Measurements from ENCODE around the gene SYVN1. TPM values are rescaled to one million over a fixed set of nuclear protein-coding genes. Genes with fewer than 3 reads are reported as not detected.
A peak's percentile ranks its signal among the peaks of the same experiment; 100 is the strongest.
"Not testable (repeated sequence)": the region's sequence is repeated elsewhere in the genome, so short reads cannot be mapped to it uniquely, and the experiment has no call there.

SYVN1 gene
- total RNA-seq, 1 donor from 2014 or later = 19.8 TPM

GRCh38 chr11:65119670-65119995 lies 14.7 kb downstream of the SYVN1 start:
- H3K9me3 ChIP-seq (ENCODE audit: control insufficient read depth in 3 of 3, low read length in 3 of 3) = no peaks in the 10 kb centered on the region
- H3K9ac ChIP-seq (ENCODE audit: low read depth in 1 of 3, low read length in 3 of 3) = no peak overlapping the region
- H3K4me3 ChIP-seq (ENCODE audit: low read length in 3 of 3) = no peak overlapping the region
- no peaks in the 10 kb centered on the region for H3K27me3 ChIP-seq (ENCODE audit: control insufficient read depth in 3 of 3, insufficient read depth in 3 of 3, low read length in 3 of 3)
- H3K4me1 ChIP-seq (ENCODE audit: control insufficient read depth in 3 of 3, insufficient read depth in 3 of 3, low read length in 3 of 3) = peaks cover 33 to 60% (median 42%) of the 10 kb centered on the region in 3 donors
- peaks cover 32 to 38% (median 33%) of the 10 kb centered on the region in 3 donors for H3K36me3 ChIP-seq (ENCODE audit: control insufficient read depth in 3 of 3, insufficient read depth in 3 of 3, low read length in 3 of 3)
- no peak overlapping the region for H3K27ac ChIP-seq (ENCODE audit: low read depth, low read length)

GRCh38 chr11:65118891-65119669 lies 15.2 kb downstream of the SYVN1 start:
- H3K4me1 ChIP-seq (ENCODE audit: control insufficient read depth in 3 of 3, insufficient read depth in 3 of 3, low read length in 3 of 3) = peaks cover 33 to 65% (median 44%) of the 10 kb centered on the region in 3 donors
- H3K27ac ChIP-seq (ENCODE audit: low read depth, low read length); H3K4me3 ChIP-seq (ENCODE audit: low read length in 3 of 3); H3K9me3 ChIP-seq (ENCODE audit: control insufficient read depth in 3 of 3, low read length in 3 of 3); H3K27me3 ChIP-seq (ENCODE audit: control insufficient read depth in 3 of 3, insufficient read depth in 3 of 3, low read length in 3 of 3): not testable (repeated sequence)
- peaks cover 30 to 35% (median 32%) of the 10 kb centered on the region in 3 donors for H3K36me3 ChIP-seq (ENCODE audit: control insufficient read depth in 3 of 3, insufficient read depth in 3 of 3, low read length in 3 of 3)
- H3K9ac ChIP-seq (ENCODE audit: low read depth in 1 of 3, low read length in 3 of 3) = peak overlapping the region in 1 of 3 donors; percentile 25

DNA sequence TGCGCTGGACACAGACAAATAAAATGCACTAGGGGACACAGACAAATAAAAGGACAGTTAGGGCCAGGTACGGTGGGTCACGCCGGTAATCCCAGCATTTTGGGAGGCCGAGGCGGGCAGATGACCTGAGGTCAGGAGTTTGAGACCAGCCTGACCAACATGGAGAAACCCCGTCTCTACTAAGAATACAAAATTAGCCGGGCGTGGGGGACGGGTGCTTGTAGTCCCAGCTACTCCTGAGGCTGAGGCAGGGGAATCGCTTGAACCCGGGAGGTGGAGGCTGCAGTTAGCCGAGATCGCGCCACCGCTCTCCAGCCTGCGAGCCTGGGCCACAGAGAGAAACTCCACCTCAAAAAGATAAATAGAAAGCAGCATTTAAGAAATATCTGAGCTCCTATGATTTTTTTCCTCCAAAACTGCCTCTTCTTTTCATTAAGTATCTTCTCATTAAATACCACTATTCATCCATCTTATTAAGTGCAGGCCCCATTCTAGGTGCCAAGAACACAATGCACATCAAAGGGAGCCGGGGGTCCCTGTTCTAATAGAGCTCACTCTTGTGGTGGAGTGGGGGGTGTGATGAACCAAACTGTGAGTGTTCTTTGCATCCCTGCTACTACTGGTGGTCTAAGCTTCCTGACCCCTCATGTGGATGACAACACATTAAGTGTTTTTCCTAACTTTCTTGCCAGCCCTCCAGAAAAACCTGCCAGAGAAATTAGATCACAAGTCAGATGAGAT lies 16.1 kb downstream of the SYVN1 start:
- Histone ChIP-seq H3K27me3 (ENCODE audit: control insufficient read depth in 3 of 3, insufficient read depth in 3 of 3, low read length in 3 of 3) (no peaks in the 10 kb centered on the region), H3K4me3 (ENCODE audit: low read length in 3 of 3) (peak overlapping the region in 1 of 3 donors; percentile 9), H3K36me3 (ENCODE audit: control insufficient read depth in 3 of 3, insufficient read depth in 3 of 3, low read length in 3 of 3) (peaks cover 30 to 35% (median 32%) of the 10 kb centered on the region in 3 donors), H3K9me3 (ENCODE audit: control insufficient read depth in 3 of 3, low read length in 3 of 3) (no peaks in the 10 kb centered on the region), H3K27ac (ENCODE audit: low read depth, low read length) (peak overlapping the region; percentile 52), H3K4me1 (ENCODE audit: control insufficient read depth in 3 of 3, insufficient read depth in 3 of 3, low read length in 3 of 3) (peaks cover 33 to 69% (median 50%) of the 10 kb centered on the region in 3 donors), H3K9ac (ENCODE audit: low read depth in 1 of 3, low read length in 3 of 3) (peak overlapping the region in 1 of 3 donors; percentile 50)

- Histone ChIP-seq H3K27me3 (ENCODE audit: control insufficient read depth in 3 of 3, insufficient read depth in 3 of 3, low read length in 3 of 3) (no peaks in the 10 kb centered on the region), H3K9me3 (ENCODE audit: control insufficient read depth in 3 of 3, low read length in 3 of 3) (no peaks in the 10 kb centered on the region), H3K9ac (ENCODE audit: low read depth in 1 of 3, low read length in 3 of 3) (peak within 1 kb of the TSS; percentile 88 to 94 (median 94)), H3K36me3 (ENCODE audit: control insufficient read depth in 3 of 3, insufficient read depth in 3 of 3, low read length in 3 of 3) (peaks cover 30 to 35% (median 32%) of the 10 kb centered on the region in 3 donors), H3K4me3 (ENCODE audit: low read length in 3 of 3) (peak within 1 kb of the TSS; percentile 90 to 97 (median 91)), H3K4me1 (ENCODE audit: control insufficient read depth in 3 of 3, insufficient read depth in 3 of 3, low read length in 3 of 3) (peaks cover 33 to 69% (median 52%) of the 10 kb centered on the region in 3 donors), H3K27ac (ENCODE audit: low read depth, low read length) (peak within 1 kb of the TSS; percentile 79)
These were observed 16.9 kb downstream of the SYVN1 start, which contains the start of gene ZNHIT2 for GRCh38 chr11:65117206-65118096. TSS of gene ZNHIT2 (minus strand) at chr11:65117701. CDS start at chr11:65117653, 48 bp downstream.

DNA sequence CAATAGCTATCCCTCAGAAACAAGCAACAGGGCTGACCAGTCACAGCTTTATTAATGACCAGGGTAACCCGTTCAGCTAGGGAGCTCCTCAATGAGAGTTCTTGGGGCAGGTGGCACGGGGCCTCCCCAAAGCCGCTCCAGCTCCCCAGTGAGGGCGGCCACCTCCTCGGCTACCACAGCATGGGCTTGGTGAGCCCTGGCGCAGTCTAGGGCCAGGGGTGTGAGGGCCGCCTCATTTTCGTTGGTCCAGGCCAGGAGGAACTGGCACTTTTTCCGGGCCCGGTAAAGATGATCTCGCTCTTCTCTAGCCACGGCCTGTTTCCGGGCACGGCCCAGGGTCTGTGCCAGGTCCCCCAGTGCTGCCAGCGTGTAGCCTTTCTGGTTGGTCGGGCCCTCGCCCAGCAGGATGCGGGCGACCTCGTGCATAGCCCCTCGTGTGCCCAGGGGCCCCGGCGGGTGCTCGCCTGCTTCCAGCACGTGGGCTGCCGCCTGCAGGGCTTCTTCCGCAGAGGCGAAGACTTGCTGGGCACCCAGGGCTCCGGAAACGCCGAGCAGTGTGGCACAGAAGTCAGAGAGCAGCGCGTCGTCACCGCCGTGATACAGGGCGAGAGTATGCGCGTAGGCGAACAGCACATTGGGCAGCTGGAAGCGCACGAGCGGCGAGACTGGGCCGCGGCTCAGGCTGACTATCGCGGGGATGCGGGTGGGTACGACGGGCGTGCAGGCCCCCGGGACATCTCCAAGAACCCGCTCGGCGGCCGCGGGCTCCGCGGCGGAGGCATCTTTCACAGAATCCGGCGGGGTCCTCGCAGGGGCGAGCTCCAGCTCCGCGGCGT lies 17.7 kb downstream of the SYVN1 start:
- peak overlapping the region; percentile 79 for H3K27ac ChIP-seq (ENCODE audit: low read depth, low read length)
- peaks cover 33 to 70% (median 59%) of the 10 kb centered on the region in 3 donors for H3K4me1 ChIP-seq (ENCODE audit: control insufficient read depth in 3 of 3, insufficient read depth in 3 of 3, low read length in 3 of 3)
- peaks cover 30 to 35% (median 32%) of the 10 kb centered on the region in 3 donors for H3K36me3 ChIP-seq (ENCODE audit: control insufficient read depth in 3 of 3, insufficient read depth in 3 of 3, low read length in 3 of 3)

DNA sequence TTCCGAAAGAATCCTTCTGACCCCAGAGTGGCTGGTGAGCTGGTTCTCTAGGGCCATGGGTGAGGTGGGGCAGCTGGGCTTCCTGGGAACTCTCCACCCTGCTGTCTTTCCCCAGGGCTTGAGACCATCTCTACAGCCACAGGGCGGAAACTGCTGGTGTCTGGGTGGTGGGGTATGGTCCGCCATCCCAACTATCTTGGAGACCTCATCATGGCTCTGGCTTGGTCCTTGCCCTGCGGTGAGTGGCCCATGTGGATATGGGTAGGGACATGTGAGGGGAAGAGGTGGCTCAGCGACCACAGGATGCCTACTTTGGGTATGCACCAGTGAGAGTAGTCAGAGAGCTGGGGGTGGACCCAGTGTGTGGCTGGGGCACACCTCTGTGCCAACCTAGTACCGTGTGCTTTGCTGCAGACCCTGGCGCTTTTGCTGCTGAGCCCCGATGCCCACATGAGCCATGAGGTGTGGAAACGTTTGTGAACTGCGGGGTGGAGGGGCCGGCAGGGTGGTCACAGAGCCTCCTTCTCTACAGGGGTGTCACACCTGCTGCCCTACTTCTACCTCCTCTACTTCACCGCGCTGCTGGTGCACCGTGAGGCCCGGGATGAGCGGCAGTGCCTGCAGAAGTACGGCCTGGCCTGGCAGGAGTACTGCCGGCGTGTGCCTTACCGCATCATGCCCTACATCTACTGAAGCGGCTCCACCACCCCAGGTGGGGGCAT lies 18.8 kb downstream of the SYVN1 start:
- Histone ChIP-seq H3K27me3 (ENCODE audit: control insufficient read depth in 3 of 3, insufficient read depth in 3 of 3, low read length in 3 of 3) (no peaks in the 10 kb centered on the region), H3K4me1 (ENCODE audit: control insufficient read depth in 3 of 3, insufficient read depth in 3 of 3, low read length in 3 of 3) (peaks cover 34 to 70% (median 58%) of the 10 kb centered on the region in 3 donors), H3K9me3 (ENCODE audit: control insufficient read depth in 3 of 3, low read length in 3 of 3) (no peaks in the 10 kb centered on the region), H3K27ac (ENCODE audit: low read depth, low read length) (no peak overlapping the region), H3K36me3 (ENCODE audit: control insufficient read depth in 3 of 3, insufficient read depth in 3 of 3, low read length in 3 of 3) (peaks cover 23 to 28% (median 26%) of the 10 kb centered on the region in 3 donors), H3K4me3 (ENCODE audit: low read length in 3 of 3) (no peak overlapping the region), H3K9ac (ENCODE audit: low read depth in 1 of 3, low read length in 3 of 3) (peak overlapping the region; percentile 33 to 94 (median 88))

More for the DNA sequence above, 17.7 kb downstream of the SYVN1 start:
- Histone ChIP-seq H3K9me3 (ENCODE audit: control insufficient read depth in 3 of 3, low read length in 3 of 3) (no peaks in the 10 kb centered on the region), H3K9ac (ENCODE audit: low read depth in 1 of 3, low read length in 3 of 3) (peak overlapping the region; percentile 88 to 94 (median 94)), H3K4me3 (ENCODE audit: low read length in 3 of 3) (peak overlapping the region; percentile 90 to 97 (median 91)), H3K27me3 (ENCODE audit: control insufficient read depth in 3 of 3, insufficient read depth in 3 of 3, low read length in 3 of 3) (no peaks in the 10 kb centered on the region)

GRCh38 chr11:65114538-65115171 lies 19.7 kb downstream of the SYVN1 start:
- H3K27me3 ChIP-seq (ENCODE audit: control insufficient read depth in 3 of 3, insufficient read depth in 3 of 3, low read length in 3 of 3) = no peaks in the 10 kb centered on the region
- peak overlapping the region in 1 of 3 donors; percentile 25 for H3K9ac ChIP-seq (ENCODE audit: low read depth in 1 of 3, low read length in 3 of 3)
- H3K36me3 ChIP-seq (ENCODE audit: control insufficient read depth in 3 of 3, insufficient read depth in 3 of 3, low read length in 3 of 3) = peaks cover 18 to 22% (median 20%) of the 10 kb centered on the region in 3 donors
- no peak overlapping the region for H3K27ac ChIP-seq (ENCODE audit: low read depth, low read length)
- H3K9me3 ChIP-seq (ENCODE audit: control insufficient read depth in 3 of 3, low read length in 3 of 3) = no peaks in the 10 kb centered on the region
- H3K4me3 ChIP-seq (ENCODE audit: low read length in 3 of 3) = no peak overlapping the region
- peaks cover 39 to 73% (median 58%) of the 10 kb centered on the region in 3 donors for H3K4me1 ChIP-seq (ENCODE audit: control insufficient read depth in 3 of 3, insufficient read depth in 3 of 3, low read length in 3 of 3)

DNA sequence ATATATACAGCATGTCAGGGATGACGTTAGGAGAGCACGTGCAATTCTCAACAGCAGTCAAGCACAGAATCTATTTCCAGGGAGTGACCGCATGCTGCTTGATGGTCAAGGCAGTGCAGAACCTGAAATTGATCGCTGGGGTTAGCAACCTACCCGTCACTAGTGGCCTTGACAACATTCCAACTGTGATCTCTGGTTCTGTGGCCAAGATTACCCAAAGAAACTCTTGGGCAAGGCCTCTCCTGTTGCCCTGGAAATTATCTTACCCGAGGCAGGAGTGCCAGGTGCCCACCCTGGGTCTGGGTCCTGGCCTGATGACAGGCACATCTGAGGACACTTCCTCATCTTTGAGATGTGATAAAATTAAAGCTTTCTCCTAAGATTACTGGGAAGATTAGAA lies 20.5 kb downstream of the SYVN1 start:
- H3K4me3 ChIP-seq (ENCODE audit: low read length in 3 of 3) = no peak overlapping the region

More for the DNA sequence above, 20.5 kb downstream of the SYVN1 start:
- no peak overlapping the region for H3K27ac ChIP-seq (ENCODE audit: low read depth, low read length)
- peaks cover 39 to 73% (median 58%) of the 10 kb centered on the region in 3 donors for H3K4me1 ChIP-seq (ENCODE audit: control insufficient read depth in 3 of 3, insufficient read depth in 3 of 3, low read length in 3 of 3)
- H3K36me3 ChIP-seq (ENCODE audit: control insufficient read depth in 3 of 3, insufficient read depth in 3 of 3, low read length in 3 of 3) = peaks cover 20 to 24% (median 24%) of the 10 kb centered on the region in 3 donors
- H3K9ac ChIP-seq (ENCODE audit: low read depth in 1 of 3, low read length in 3 of 3) = peak overlapping the region in 1 of 3 donors; percentile 86
- no peaks in the 10 kb centered on the region for H3K9me3 ChIP-seq (ENCODE audit: control insufficient read depth in 3 of 3, low read length in 3 of 3)
- H3K27me3 ChIP-seq (ENCODE audit: control insufficient read depth in 3 of 3, insufficient read depth in 3 of 3, low read length in 3 of 3) = no peaks in the 10 kb centered on the region

Data from skeletal muscle tissue (tissue), 4 donors.